HL-60 (cell line): Measurements from ENCODE around the gene RTN4R.
"Not testable (repeated sequence)": the region's sequence is repeated elsewhere in the genome, so short reads cannot be mapped to it uniquely, and the experiment has no call there.

Experiments used
- DNase-seq, 2 experiments: peaks; one replicate each; pipeline ENCODE4 v3.0.0-alpha.2; 2010 to 2020; ENCODE audit warnings: low read depth in 1 of 2, low spot score in 1 of 2
- H3K27ac ChIP-seq: fragments of 250-450 bp; sonication (Bioruptor Pico); replicated peaks from 2 replicates; pipeline ENCODE4 v1.5.1; 2020; ENCODE audit warnings: mild to moderate bottlenecking, moderate library complexity
- H3K27me3 ChIP-seq: fragments of 250-450 bp; sonication (Bioruptor Pico); 2 replicates; pipeline ENCODE4 v1.5.1; 2021; ENCODE audit warnings: mild to moderate bottlenecking, moderate library complexity; ENCODE audit not compliant: insufficient read depth, poor library complexity, severe bottlenecking
- H3K4me3 ChIP-seq: replicated peaks from 2 replicates; pipeline ENCODE4 v1.5.1; 2011; ENCODE audit warnings: mild to moderate bottlenecking, control low read depth, low read length; ENCODE audit not compliant: insufficient read depth
- GABPA ChIP-seq: IDR thresholded peaks from 2 replicates; pipeline ENCODE4 v1.6.1; 2012; ENCODE audit warnings: low read depth
- POLR2AphosphoS5 ChIP-seq: IDR thresholded peaks from 2 replicates; pipeline ENCODE4 v1.6.1; 2012; ENCODE audit warnings: low read depth
- SPI1 ChIP-seq: IDR thresholded peaks from 2 replicates; pipeline ENCODE4 v1.6.1; 2012; ENCODE audit warnings: low read depth, mild to moderate bottlenecking, borderline replicate concordance
- TF ChIP-seq, protein P1 (sequence below): IDR thresholded peaks from one replicate; pipeline ENCODE4 v1.5.1; 2011; ENCODE audit warnings: low read length, control low read depth, inconsistent platforms; ENCODE audit not compliant: insufficient read depth
- TF ChIP-seq, protein P2 (sequence below): IDR thresholded peaks from 2 replicates; pipeline ENCODE4 v1.6.1; 2012; ENCODE audit warnings: low read depth; ENCODE audit not compliant: insufficient replicate concordance

Gene RTN4R

DNA sequence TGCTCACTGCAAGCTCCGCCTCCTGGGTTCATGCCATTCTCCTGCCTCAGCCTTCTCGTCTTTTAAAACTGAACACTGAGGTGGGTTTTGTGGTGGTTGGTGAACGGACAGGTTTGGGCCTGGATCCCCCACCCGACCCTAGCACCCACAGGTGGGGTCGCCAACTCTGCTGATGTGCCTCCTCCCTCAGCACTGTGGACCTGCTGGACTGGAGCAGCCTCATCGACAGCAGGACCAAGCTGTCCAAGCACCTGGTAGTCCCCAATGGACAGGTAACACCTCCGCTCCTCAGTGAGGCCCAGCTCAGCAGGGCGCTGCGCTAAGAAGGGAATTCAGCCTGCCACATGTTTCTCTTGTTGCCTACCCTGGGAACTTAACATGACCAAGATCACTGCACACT lies 36.5 kb upstream of the RTN4R start:
- H3K27ac ChIP-seq = no peak overlapping the region
- peaks cover 4% of the 10 kb centered on the region for H3K27me3 ChIP-seq
- DNase-seq = no peak

DNA sequence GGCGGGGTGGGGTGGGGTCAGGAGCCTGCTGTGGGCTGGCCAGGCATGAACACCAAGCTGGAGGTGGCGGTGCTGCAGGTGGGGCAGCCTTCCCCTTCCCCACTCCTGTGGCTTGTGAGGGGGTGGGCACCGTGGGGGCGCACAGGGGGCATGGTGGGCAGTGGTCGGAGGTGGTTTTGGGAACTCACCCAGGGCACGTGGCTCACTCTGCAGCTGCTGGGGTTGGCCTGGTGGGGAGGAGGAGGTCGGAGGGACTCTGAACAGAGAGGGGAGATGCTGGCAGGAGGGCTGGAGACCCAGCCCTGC lies 35.1 kb upstream of the RTN4R start:
- H3K27me3 ChIP-seq, H3K27ac ChIP-seq, DNase-seq, H3K4me3 ChIP-seq: not testable (repeated sequence)

More for the DNA sequence above, 36.5 kb upstream of the RTN4R start:
- no peak for TF ChIP-seq SPI1
- no peak for TF ChIP-seq GABPA
- TF ChIP-seq POLR2AphosphoS5 = no peak
- TF ChIP-seq, protein P1, sequence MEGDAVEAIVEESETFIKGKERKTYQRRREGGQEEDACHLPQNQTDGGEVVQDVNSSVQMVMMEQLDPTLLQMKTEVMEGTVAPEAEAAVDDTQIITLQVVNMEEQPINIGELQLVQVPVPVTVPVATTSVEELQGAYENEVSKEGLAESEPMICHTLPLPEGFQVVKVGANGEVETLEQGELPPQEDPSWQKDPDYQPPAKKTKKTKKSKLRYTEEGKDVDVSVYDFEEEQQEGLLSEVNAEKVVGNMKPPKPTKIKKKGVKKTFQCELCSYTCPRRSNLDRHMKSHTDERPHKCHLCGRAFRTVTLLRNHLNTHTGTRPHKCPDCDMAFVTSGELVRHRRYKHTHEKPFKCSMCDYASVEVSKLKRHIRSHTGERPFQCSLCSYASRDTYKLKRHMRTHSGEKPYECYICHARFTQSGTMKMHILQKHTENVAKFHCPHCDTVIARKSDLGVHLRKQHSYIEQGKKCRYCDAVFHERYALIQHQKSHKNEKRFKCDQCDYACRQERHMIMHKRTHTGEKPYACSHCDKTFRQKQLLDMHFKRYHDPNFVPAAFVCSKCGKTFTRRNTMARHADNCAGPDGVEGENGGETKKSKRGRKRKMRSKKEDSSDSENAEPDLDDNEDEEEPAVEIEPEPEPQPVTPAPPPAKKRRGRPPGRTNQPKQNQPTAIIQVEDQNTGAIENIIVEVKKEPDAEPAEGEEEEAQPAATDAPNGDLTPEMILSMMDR = no peak
- no peak overlapping the region for H3K4me3 ChIP-seq

DNA sequence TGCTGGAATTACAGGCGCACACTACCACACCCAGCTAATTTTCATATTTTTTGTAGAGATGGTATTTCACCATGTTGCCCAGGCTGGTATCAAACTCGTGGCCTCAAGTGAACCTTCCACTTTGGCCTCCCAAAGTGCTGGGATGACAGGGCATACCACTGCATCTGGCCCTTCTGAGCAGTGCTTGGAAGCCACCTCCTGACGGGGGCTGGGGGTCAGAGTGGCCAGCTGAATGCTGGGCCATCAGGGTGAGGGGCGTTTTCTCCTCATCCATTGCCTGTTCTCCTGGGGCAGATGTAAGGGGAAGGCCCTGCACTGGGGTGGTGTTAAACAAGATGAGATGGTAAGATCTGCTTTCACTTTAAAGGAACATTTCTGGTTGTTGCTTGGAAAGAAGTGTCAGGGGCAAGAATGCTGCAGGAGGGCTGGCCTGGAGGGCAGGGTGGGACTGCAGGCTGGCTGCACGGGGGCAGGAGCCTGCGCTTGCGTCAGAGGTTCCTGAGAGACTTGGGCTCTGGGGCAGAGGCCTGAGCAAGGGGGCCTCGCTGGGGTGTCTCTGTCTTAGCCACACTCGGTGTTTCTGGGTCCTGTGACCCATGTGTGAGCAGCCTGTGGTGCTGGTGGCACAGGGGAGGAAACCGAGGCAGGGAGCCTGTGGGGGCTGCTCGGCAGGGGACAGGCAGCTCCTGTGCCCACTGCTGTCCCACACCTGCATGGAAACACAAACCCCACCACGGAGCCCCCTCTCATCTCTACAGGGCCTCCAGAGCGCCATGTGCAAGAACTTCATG lies 34.5 kb upstream of the RTN4R start:
- H3K27me3 ChIP-seq = peaks cover 4% of the 10 kb centered on the region
- no peak overlapping the region for H3K27ac ChIP-seq
- DNase-seq = no peak
- TF ChIP-seq GABPA = no peak
- TF ChIP-seq SPI1 = no peak
- TF ChIP-seq, protein P2, sequence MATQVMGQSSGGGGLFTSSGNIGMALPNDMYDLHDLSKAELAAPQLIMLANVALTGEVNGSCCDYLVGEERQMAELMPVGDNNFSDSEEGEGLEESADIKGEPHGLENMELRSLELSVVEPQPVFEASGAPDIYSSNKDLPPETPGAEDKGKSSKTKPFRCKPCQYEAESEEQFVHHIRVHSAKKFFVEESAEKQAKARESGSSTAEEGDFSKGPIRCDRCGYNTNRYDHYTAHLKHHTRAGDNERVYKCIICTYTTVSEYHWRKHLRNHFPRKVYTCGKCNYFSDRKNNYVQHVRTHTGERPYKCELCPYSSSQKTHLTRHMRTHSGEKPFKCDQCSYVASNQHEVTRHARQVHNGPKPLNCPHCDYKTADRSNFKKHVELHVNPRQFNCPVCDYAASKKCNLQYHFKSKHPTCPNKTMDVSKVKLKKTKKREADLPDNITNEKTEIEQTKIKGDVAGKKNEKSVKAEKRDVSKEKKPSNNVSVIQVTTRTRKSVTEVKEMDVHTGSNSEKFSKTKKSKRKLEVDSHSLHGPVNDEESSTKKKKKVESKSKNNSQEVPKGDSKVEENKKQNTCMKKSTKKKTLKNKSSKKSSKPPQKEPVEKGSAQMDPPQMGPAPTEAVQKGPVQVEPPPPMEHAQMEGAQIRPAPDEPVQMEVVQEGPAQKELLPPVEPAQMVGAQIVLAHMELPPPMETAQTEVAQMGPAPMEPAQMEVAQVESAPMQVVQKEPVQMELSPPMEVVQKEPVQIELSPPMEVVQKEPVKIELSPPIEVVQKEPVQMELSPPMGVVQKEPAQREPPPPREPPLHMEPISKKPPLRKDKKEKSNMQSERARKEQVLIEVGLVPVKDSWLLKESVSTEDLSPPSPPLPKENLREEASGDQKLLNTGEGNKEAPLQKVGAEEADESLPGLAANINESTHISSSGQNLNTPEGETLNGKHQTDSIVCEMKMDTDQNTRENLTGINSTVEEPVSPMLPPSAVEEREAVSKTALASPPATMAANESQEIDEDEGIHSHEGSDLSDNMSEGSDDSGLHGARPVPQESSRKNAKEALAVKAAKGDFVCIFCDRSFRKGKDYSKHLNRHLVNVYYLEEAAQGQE = no peak
- no peak overlapping the region for H3K4me3 ChIP-seq

DNA sequence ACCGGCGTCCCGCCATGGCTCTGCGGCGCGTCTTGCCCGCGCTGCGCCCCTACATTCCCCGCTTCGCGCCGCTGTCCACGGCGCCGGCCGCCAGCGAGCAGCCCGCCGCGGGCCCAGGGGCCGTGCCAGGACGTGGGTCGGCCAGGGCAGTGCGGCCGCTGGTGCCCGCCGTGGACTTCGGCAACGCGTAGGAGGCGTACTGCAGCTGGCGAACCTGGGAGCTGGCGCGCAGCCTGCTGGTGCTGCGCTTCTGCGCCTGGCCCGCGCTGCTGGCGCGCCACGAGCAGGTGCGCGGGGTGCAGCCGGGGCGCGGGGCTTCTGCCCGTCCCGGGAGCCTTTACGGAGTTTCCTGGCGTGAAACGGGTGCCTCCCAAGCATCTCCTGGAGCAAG lies 31.6 kb upstream of the RTN4R start:
- H3K27me3 ChIP-seq = peaks cover 4% of the 10 kb centered on the region
- TF ChIP-seq GABPA (no peak), SPI1 (no peak)

DNA sequence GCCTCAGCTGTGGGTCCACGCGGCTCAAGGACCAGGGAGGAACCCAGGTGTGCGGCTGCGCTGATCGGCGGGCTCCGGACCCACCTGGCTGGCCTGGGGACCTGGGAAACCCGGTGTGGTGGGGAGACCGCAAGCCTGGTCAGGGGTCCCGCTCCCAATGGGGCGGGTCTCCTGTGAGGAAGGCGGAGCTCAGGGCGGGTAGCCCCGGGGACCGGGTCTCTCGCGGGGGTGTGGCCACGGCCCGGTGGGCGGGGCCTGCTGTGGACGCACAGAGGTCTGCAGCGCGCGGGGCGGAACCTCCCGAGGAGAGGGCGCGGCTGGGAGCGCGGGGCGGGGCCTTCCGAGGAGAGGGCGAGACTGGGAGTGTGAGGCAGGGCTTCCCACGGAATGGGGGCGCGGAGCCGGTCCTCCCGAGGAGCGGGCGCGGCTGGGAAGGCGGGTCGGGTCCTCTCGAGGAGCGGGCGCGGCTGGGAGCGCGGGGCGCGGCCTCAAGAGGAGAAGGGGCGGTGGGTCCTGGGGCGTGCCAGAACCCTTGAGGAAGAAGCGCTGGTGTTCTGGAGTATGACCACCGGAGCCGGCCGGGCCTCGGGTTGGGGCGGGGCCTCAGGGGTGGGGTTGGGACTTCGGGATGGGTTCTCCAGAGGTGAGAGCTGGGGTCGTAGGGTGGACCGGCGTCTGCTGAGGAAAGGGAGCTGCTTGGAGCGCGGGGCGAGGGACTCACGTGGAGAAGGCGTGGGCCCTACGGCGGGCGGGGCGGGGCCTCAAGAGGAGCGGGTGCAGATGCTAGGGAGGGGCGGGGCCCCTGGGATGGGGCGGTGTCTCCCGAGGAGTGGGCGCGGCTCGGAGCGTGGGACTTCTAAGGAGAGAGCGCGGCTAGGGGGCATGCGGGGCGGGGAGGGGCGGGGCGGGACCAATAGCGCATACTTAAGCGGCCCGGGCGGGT lies 31.0 kb upstream of the RTN4R start:
- DNase-seq = peak; percentile 69
- Histone ChIP-seq H3K27ac (no peak overlapping the region), H3K27me3 (peaks cover 4% of the 10 kb centered on the region), H3K4me3 (peak overlapping the region; percentile 54)
- TF ChIP-seq SPI1 (no peak), POLR2AphosphoS5 (no peak), GABPA (no peak)
- TF ChIP-seq, protein P2 = no peak
- TF ChIP-seq, protein P1 = no peak

More for the DNA sequence above, 31.6 kb upstream of the RTN4R start:
- H3K4me3 ChIP-seq = peak overlapping the region; percentile 54
- no peak overlapping the region for H3K27ac ChIP-seq
- peak in 1 of 2 experiments; percentile 24 for DNase-seq
